ENCODE results near the gene PTPRN. TPM values are rescaled to one million over a fixed set of nuclear protein-coding genes. Genes with fewer than 3 reads are reported as not detected.
A peak's percentile ranks its signal among the peaks of the same experiment; 100 is the strongest.

PTPRN gene
- total RNA-seq, 4 donors from 2014 or later: 0.58 to 3.0 (median 1.9) TPM; not detected in 1

DNA sequence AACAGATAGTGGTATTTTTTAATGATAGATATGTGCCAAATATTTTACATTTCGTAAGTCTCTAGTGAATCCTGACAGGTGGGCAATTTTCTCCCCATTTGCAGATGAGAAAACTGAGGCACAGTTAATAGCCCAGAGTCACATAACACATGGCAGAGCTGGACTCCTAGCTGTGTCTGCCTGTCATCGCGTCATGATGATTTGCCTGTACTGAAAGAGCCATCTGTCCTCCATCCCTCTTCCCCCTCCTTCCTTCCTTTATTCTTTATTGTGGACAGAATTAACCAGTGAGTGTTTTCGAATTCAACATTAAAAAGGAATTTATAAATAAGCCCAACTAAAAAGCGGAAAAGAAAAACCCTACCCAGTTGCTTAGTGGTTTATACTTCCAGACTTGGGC lies 26.8 kb downstream of the PTPRN start:
- TF ChIP-seq CTCF (IDR thresholded peaks at IDR 0.05) (no peak), POLR2A (IDR thresholded peaks at IDR 0.05) (no peak), POLR2AphosphoS5 (IDR thresholded peaks at IDR 0.05) (no peak)
- WGBS, 2 donors (ENCODE audit: low coverage in 1 of 2): 72 to 75% methylated on average over 5 of the region's 5 CpGs
- H3K4me1 ChIP-seq: peaks cover 4 to 78% (median 20%) of the 10 kb centered on the region in 3 donors
- H3K4me3 ChIP-seq: no peak overlapping the region
- peaks cover 0 to 66% of the 10 kb centered on the region in 2 donors for H3K36me3 ChIP-seq
- H3K9me3 ChIP-seq: no peaks in the 10 kb centered on the region
- no peaks in the 10 kb centered on the region for H3K27me3 ChIP-seq
- peak overlapping the region in 1 of 4 donors; percentile 98 for H3K27ac ChIP-seq
- no peak for ATAC-seq

DNA sequence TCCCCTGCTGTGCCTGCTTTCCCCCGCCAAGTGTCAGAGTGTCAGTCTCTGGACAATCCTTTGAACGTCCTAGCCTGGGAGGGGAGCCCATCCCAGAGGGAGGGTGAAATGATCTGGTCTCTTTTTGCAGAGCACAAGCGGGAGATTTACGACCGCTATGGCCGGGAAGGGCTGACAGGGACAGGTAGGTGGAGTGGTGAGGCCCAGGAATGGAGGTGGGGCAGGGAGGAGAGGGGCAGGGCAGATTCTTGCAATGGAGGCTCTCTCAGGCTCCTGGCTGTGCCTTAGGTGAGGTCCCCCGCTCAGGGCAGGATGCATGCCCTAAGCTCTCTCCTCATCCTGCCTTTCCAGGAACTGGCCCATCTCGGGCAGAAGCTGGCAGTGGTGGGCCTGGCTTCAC lies 27.6 kb downstream of the PTPRN start:
- Histone ChIP-seq H3K4me1 (peaks cover 4 to 78% (median 20%) of the 10 kb centered on the region in 3 donors), H3K36me3 (peaks cover 0 to 63% of the 10 kb centered on the region in 2 donors), H3K9me3 (no peaks in the 10 kb centered on the region), H3K27ac (peak overlapping the region in 3 of 4 donors; percentile 35 to 99 (median 98)), H3K4me3 (no peak overlapping the region), H3K27me3 (no peaks in the 10 kb centered on the region)
- ATAC-seq: no peak
- TF ChIP-seq POLR2AphosphoS5 (IDR thresholded peaks at IDR 0.05) (no peak), POLR2A (IDR thresholded peaks at IDR 0.05) (no peak), EP300 (IDR thresholded peaks at IDR 0.05) (no peak), CTCF (IDR thresholded peaks at IDR 0.05) (no peak)
- WGBS, 2 donors (ENCODE audit: low coverage in 1 of 2): 67 to 88% methylated on average over 2 to 3 of the region's 8 CpGs

- Histone ChIP-seq H3K9me3 (no peaks in the 10 kb centered on the region), H3K36me3 (peaks cover 0 to 54% of the 10 kb centered on the region in 2 donors), H3K27me3 (no peaks in the 10 kb centered on the region), H3K27ac (peak overlapping the region in 3 of 4 donors; percentile 95 to 99 (median 98)), H3K4me3 (peak overlapping the region in 1 of 2 donors; percentile 74), H3K4me1 (peaks cover 4 to 68% (median 19%) of the 10 kb centered on the region in 3 donors)
- 67 to 83% methylated on average over 1 to 4 of the region's 4 CpGs for WGBS, 2 donors (ENCODE audit: low coverage in 1 of 2)
- no peak for TF ChIP-seq EP300 (IDR thresholded peaks at IDR 0.05)
- no peak for TF ChIP-seq POLR2AphosphoS5 (IDR thresholded peaks at IDR 0.05)
- no peak for TF ChIP-seq CTCF (IDR thresholded peaks at IDR 0.05)
- no peak for TF ChIP-seq POLR2A (IDR thresholded peaks at IDR 0.05)
- no peak for ATAC-seq
Observed at GRCh38 chr2:219280651-219281050, 28.6 kb downstream of the PTPRN start.

DNA sequence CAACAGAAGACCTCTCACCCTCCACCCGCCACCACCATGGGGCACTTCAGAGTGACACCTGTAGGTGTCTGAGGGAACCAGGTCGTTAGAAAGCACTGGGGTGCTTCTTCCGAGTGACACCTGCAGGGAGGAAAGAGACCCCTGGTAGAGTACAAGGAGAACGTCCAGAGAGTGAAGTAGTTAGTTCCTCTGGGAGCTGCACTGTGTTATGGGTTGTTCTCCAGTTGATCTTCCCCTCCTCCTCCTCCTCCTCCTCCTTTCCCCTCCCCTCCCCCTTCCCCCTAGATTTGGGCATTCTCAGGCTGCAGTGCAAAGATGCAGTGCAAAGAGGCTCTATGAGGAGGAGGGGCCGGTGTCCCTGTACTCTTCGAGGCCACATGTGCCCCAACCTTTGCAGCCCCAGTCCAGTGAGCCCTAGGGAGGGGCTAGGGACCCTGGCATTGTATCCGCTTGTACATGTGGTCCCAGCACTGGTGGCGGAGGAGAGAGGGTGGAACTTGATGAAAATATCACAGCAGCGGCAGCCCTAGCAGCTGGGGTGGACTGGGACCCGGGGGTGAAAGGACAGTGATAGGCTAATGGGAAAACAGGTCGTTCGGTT lies 29.2 kb downstream of the PTPRN start:
- H3K27ac ChIP-seq: peak overlapping the region; percentile 95 to 99 (median 96)
- H3K9me3 ChIP-seq: no peaks in the 10 kb centered on the region
- peaks cover 4 to 62% (median 15%) of the 10 kb centered on the region in 3 donors for H3K4me1 ChIP-seq
- TF ChIP-seq CTCF (IDR thresholded peaks at IDR 0.05): no peak
- no peak for TF ChIP-seq POLR2A (IDR thresholded peaks at IDR 0.05)
- TF ChIP-seq EP300 (IDR thresholded peaks at IDR 0.05): no peak
- no peak for TF ChIP-seq POLR2AphosphoS5 (IDR thresholded peaks at IDR 0.05)
- 23 to 35% methylated on average over 3 to 5 of the region's 12 CpGs for WGBS, 2 donors (ENCODE audit: low coverage in 1 of 2)
- no peaks in the 10 kb centered on the region for H3K27me3 ChIP-seq
- H3K36me3 ChIP-seq: peaks cover 0 to 47% of the 10 kb centered on the region in 2 donors
- ATAC-seq: no peak
- H3K4me3 ChIP-seq: peak overlapping the region; percentile 74 to 81

Measured in gastroesophageal sphincter (tissue), 4 donors.